ENCODE data around the gene C4orf33.

GRCh38 chr4:129113434-129113833, 17.5 kb downstream of the C4orf33 start:
- TF ChIP-seq EZH2 (IDR thresholded peaks at IDR 0.05; ENCODE audit: borderline replicate concordance, low read length) = no peak
- TF ChIP-seq CTCF (conservative IDR thresholded peaks at IDR 0.05 in 1 of 2, IDR thresholded peaks at IDR 0.05 in 1 of 2; ENCODE audit: extremely low read depth in 1 of 2, insufficient read depth in 1 of 2, low read depth in 1 of 2, low read length in 2 of 2) = no peak
